ENCODE results near the gene VPS37B. TPM values are rescaled to one million over a fixed set of nuclear protein-coding genes. Genes with fewer than 3 reads are reported as not detected.
"Not testable (repeated sequence)": the region's sequence is repeated elsewhere in the genome, so short reads cannot be mapped to it uniquely, and the experiment has no call there.

VPS37B gene
- total RNA-seq, 1 donor from 2014 or later, result 36.3 TPM

DNA sequence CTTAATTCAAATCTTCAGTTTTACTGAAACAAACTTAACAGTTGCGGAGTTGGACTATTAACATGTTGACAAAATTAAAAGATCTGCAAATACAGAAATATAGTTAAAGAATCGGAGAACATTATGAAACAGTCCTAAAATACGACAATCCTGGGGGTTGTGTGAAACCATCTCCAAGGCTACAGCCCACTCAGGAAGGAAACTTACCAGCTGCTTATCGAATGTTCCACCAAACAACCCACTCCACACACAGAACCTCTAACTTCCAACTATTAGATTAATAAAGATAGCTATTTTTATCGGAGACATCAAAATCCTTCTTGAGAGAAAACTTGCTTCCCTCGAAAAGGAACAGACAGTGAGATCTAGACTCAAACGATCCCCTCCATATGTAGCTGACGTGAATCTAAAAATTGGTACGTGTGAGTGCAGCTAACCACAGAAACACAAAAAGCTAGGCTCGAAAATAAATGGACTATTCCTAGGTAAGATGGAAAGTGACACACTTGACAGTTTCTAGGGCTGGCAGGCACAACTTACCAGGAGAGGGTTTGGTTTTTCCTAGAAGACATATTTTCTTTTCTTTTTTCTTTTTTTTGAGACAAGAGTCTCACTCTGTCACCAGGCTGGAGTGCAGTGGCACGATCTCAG is 12.9 kb downstream of the VPS37B start:
- intact Hi-C loops (cut with DNase I), result no loop called here
- no peak for ATAC-seq
- H3K36me3 ChIP-seq, result no peaks in the 10 kb centered on the region
- DNase-seq, result no peak
- H3K27ac ChIP-seq, result no peak overlapping the region
- no peak overlapping the region for H3K4me3 ChIP-seq
- no peaks in the 10 kb centered on the region for H3K9me3 ChIP-seq
- H3K27me3 ChIP-seq, result no peaks in the 10 kb centered on the region
- TF ChIP-seq, protein P1, sequence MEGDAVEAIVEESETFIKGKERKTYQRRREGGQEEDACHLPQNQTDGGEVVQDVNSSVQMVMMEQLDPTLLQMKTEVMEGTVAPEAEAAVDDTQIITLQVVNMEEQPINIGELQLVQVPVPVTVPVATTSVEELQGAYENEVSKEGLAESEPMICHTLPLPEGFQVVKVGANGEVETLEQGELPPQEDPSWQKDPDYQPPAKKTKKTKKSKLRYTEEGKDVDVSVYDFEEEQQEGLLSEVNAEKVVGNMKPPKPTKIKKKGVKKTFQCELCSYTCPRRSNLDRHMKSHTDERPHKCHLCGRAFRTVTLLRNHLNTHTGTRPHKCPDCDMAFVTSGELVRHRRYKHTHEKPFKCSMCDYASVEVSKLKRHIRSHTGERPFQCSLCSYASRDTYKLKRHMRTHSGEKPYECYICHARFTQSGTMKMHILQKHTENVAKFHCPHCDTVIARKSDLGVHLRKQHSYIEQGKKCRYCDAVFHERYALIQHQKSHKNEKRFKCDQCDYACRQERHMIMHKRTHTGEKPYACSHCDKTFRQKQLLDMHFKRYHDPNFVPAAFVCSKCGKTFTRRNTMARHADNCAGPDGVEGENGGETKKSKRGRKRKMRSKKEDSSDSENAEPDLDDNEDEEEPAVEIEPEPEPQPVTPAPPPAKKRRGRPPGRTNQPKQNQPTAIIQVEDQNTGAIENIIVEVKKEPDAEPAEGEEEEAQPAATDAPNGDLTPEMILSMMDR (IDR thresholded peaks at IDR 0.05), result no peak
- H3K4me1 ChIP-seq, result peaks cover 60% of the 10 kb centered on the region

DNA sequence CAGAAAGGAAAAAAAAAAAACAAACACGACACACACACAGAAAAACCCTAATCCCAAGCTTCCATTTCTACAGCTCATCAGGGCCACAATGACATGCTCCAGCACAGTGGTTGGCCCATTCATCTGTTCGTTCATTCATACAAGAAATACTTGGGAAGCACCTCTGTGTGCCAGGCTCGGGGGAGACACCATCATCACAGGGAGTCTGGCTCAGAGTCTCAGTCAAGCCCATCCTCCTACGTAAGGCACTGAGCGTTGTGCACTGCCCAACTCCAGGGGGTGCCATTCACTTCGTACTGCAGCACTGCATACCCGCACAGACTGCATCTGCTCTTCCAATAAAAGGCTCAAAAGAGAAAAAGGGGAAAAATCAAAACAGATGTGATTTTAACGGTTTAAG is 15.3 kb downstream of the VPS37B start:
- Histone ChIP-seq H3K4me3 (no peak overlapping the region), H3K36me3 (peaks cover 3% of the 10 kb centered on the region), H3K9me3 (no peaks in the 10 kb centered on the region), H3K27ac (no peak overlapping the region), H3K4me1 (peaks cover 59% of the 10 kb centered on the region), H3K27me3 (no peaks in the 10 kb centered on the region)
- ATAC-seq, result peak; percentile 81
- intact Hi-C loops (cut with DNase I), result no loop called here
- no peak for DNase-seq
- TF ChIP-seq, protein P1 (IDR thresholded peaks at IDR 0.05), result peak; percentile 37

DNA sequence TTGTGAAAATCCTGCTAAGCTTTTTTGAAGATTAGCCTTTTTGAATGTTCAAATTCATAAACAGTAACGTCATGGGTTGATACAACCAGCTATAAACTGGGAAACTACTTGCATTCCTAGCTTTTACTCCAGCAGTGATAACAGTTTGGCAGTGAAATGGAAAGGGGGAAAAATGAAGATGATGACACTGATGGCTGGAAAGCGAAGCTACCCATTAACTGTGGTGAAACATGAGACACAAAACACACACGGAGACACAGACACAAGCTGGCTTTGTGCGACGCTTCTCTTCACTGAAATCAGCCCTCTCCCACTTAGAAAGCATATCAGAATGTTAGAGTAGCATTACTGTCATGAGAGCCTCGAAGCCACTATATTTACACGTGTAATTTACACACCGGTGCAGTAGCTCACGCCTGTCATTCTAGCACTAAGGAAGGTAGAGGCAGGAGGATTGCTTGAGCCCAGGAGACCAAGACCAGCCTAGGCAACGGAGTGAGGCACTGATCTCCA is 15.7 kb downstream of the VPS37B start:
- TF ChIP-seq, protein P1 (IDR thresholded peaks at IDR 0.05), result no peak
- Histone ChIP-seq H3K36me3 (peaks cover 3% of the 10 kb centered on the region), H3K27ac (no peak overlapping the region), H3K27me3 (no peaks in the 10 kb centered on the region), H3K4me3 (no peak overlapping the region), H3K9me3 (no peaks in the 10 kb centered on the region), H3K4me1 (peaks cover 63% of the 10 kb centered on the region)
- ATAC-seq (no peak), DNase-seq (no peak)
- intact Hi-C loops (cut with DNase I), result no loop called here

DNA sequence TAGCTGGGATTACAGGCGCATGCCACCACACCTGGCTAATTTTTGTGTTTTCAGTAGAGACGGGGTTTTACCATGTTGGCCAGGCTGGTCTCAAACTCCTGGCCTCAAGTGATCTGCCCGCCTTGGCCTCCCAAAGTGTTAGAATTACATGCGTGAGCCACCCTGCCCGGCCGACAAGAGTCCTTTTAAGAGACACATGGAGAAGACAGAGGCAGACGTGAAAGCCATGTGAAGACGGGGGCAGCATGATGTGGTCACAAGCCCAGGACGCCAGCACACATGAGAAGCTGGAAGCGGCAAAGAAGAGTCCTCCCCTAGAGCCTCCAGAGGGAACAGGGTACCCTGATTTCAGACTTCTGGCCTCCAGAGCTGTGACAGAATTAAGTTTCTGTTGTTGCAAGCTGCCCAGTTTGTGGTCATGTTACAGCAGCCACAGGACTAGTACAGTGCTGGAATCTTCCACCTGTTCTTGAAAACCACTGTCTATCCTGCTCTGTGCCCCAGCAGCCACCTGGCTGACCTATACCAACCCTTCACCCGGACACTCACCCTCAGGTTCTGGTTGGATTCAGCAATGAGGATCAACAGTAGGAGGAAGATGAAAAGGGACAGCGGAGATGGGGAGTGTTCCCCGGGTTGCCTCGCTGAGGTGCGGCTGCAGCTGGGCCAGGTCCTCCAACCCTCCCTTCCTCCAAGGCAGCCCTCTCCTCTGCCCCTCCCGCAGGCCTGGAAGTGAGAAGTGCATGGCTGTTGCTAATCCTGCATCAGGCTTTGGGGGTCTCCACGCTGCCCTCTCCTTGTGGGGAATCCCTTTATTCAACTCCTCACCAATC is 16.9 kb downstream of the VPS37B start:
- TF ChIP-seq, protein P1 (IDR thresholded peaks at IDR 0.05), result no peak
- Histone ChIP-seq H3K36me3 (peaks cover 3% of the 10 kb centered on the region), H3K27ac (peak overlapping the region; percentile 20), H3K4me1 (peaks cover 64% of the 10 kb centered on the region), H3K27me3 (no peaks in the 10 kb centered on the region), H3K4me3 (no peak overlapping the region), H3K9me3 (no peaks in the 10 kb centered on the region)
- ATAC-seq (peak; percentile 25), DNase-seq (no peak)
- intact Hi-C loops (cut with DNase I), result no loop called here

DNA sequence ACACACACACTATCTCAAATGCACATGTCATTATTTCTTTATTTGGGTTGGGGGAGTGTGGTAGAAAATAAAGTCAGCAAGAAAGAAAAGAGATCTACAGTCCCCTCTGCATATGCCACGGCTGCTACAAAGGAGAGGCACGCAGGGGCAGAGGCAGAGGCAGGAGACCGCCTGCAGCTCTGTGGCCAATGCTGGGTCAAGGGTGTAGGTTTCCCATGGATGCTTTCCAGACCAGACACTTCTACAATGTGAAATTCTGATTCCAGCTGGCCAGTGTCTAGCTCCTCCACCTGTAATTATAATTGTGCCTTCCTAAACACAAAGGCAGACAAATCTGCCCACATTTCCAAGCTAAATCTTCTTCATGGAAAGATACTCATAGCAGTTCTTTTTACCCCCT is 19.2 kb downstream of the VPS37B start:
- Histone ChIP-seq H3K4me1 (peaks cover 77% of the 10 kb centered on the region), H3K27ac (no peak overlapping the region)
- TF ChIP-seq, protein P1 (IDR thresholded peaks at IDR 0.05), result no peak

DNA sequence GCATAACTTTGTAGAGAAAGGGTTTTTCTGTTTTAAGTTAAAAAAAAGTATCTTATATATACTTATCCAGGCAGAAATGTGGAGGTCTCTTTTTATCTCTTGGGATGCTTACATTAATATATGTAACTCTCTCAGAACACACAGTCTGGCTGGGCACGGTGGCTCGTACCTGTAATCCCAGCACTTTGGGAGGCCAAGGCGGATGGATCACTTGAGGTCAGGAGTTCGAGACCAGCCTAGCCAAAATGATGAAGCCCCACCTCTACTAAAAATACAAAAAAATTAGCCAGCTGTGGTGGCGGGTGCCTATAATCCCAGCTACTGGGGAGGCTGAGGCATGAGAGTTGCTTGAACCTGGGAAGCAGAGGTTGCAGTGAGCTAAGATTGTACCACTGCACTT is 19.6 kb downstream of the VPS37B start:
- intact Hi-C loops (cut with DNase I), result not testable (repeated sequence)

More for the DNA sequence above, 19.2 kb downstream of the VPS37B start:
- ATAC-seq, result no peak
- Histone ChIP-seq H3K9me3 (no peaks in the 10 kb centered on the region), H3K27me3 (no peaks in the 10 kb centered on the region), H3K36me3 (peaks cover 3% of the 10 kb centered on the region), H3K4me3 (no peak overlapping the region)
- intact Hi-C loops (cut with DNase I), result no loop called here
- no peak for DNase-seq

More for the DNA sequence above, 19.6 kb downstream of the VPS37B start:
- H3K4me3 ChIP-seq, H3K36me3 ChIP-seq, DNase-seq, H3K9me3 ChIP-seq, H3K27ac ChIP-seq, ATAC-seq, H3K27me3 ChIP-seq: not testable (repeated sequence)
- H3K4me1 ChIP-seq, result peaks cover 77% of the 10 kb centered on the region
